Esophagus muscularis mucosa (tissue), 3 donors: ENCODE data around the gene COLQ.

Experiments
- CTCF ChIP-seq, 3 experiments: fragments of 200-600 bp in 2 of 3; fragments of 450-650 bp in 1 of 3; sonication (generic) in 2 of 3; IDR thresholded peaks; one replicate each; pipeline ENCODE4 v1.5.1; 2017 to 2019; ENCODE audit warnings: antibody characterized with exemption in 3 of 3, mild to moderate bottlenecking in 2 of 3, moderate library complexity in 1 of 3
- POLR2A ChIP-seq: fragments of 450-650 bp; IDR thresholded peaks from one replicate; pipeline ENCODE4 v1.6.1; 2017; ENCODE audit warnings: antibody characterized with exemption, moderate library complexity, mild to moderate bottlenecking, low read depth

- TF ChIP-seq CTCF (IDR thresholded peaks at IDR 0.05) (no peak), POLR2A (no peak)
Measured at GRCh38 chr3:15491143-15491542, 30.4 kb downstream of the COLQ start.
